MCF 10A (cell line): ENCODE measurements around the gene CAST. TPM values are rescaled to one million over a fixed set of nuclear protein-coding genes. Genes with fewer than 3 reads are reported as not detected.
A peak's percentile ranks its signal among the peaks of the same experiment; 100 is the strongest.

Experiments
- Bru-seq: library from RNA; stranded (reverse); fragments of 400-500 nt; gene quantifications from one replicate; lab custom pipeline; 2021; lab: Mats Ljungman, UMichigan
- BruChase-seq, 2 experiments: library from RNA; stranded (reverse); fragments of 400-500 nt; gene quantifications; one replicate each; lab custom pipeline; 2021; lab: Mats Ljungman, UMichigan
- BruUV-seq: library from RNA; stranded (reverse); fragments of 400-500 nt; replicated peaks from 2 replicates; lab custom pipeline; 2021; lab: Mats Ljungman, UMichigan
- CTCF ChIA-PET: fragments of 300-600 bp; sonication (Branson Sonifier 250); formaldehyde crosslinking; extraction: SDS; loops from one replicate; lab custom pipeline; 2021; ENCODE audit warnings: antibody characterized with exemption, inconsistent platforms; lab: Yijun Ruan, JAX
- POLR2A ChIA-PET: fragments of 300-600, 350-650 bp; sonication (Branson Sonifier 250); formaldehyde crosslinking; extraction: SDS; loops from one replicate; lab custom pipeline; 2020; ENCODE audit warnings: antibody characterized with exemption, inconsistent platforms; lab: Yijun Ruan, JAX
- DNase-seq: peaks from one replicate; pipeline ENCODE4 v3.0.0-alpha.2; 2018; ENCODE audit not compliant: unreplicated experiment
- H3K27ac Mint-ChIP-seq: one replicate; pipeline ENCODE4 v1.8.0; 2022; ENCODE audit warnings: mild to moderate bottlenecking, low read depth, mixed read lengths; ENCODE audit not compliant: unreplicated experiment
- H3K27me3 Mint-ChIP-seq: one replicate; pipeline ENCODE4 v1.8.0; 2022; ENCODE audit warnings: mixed read lengths; ENCODE audit not compliant: insufficient read depth, unreplicated experiment
- H3K36me3 Mint-ChIP-seq: one replicate; pipeline ENCODE4 v1.8.0; 2022; ENCODE audit warnings: mild to moderate bottlenecking, moderate library complexity, mixed read lengths; ENCODE audit not compliant: insufficient read depth, unreplicated experiment
- H3K4me1 Mint-ChIP-seq: one replicate; pipeline ENCODE4 v1.8.0; 2022; ENCODE audit warnings: mixed read lengths; ENCODE audit not compliant: insufficient read depth, unreplicated experiment
- H3K4me3 Mint-ChIP-seq: one replicate; pipeline ENCODE4 v1.8.0; 2022; ENCODE audit warnings: mild to moderate bottlenecking, moderate library complexity, mixed read lengths; ENCODE audit not compliant: unreplicated experiment
- H3K9me3 Mint-ChIP-seq: one replicate; pipeline ENCODE4 v1.8.0; 2022; ENCODE audit warnings: mixed read lengths; ENCODE audit not compliant: unreplicated experiment
- intact Hi-C: fragments of 100-400 bp; cut with micrococcal nuclease; formaldehyde crosslinking; loops from 2 replicates; pipeline ENCODE4 v1.14.1; 2022
- long read RNA-seq: library from polyadenylated mRNA; stranded (forward); transcript quantifications from one replicate; pipeline ENCODE4 v2.0.0, GENCODE V29; 2022
- total RNA-seq: library from RNA; stranded (reverse); gene quantifications from 2 replicates; pipeline ENCODE4 v1.2.3, GENCODE V29; 2022
- TF ChIP-seq, protein P1 (sequence below): fragments of 200-600 bp; IDR thresholded peaks from one replicate; pipeline ENCODE4 v1.8.0; 2022; ENCODE audit warnings: antibody characterized with exemption, mild to moderate bottlenecking; ENCODE audit not compliant: unreplicated experiment

The CAST gene, protein sequence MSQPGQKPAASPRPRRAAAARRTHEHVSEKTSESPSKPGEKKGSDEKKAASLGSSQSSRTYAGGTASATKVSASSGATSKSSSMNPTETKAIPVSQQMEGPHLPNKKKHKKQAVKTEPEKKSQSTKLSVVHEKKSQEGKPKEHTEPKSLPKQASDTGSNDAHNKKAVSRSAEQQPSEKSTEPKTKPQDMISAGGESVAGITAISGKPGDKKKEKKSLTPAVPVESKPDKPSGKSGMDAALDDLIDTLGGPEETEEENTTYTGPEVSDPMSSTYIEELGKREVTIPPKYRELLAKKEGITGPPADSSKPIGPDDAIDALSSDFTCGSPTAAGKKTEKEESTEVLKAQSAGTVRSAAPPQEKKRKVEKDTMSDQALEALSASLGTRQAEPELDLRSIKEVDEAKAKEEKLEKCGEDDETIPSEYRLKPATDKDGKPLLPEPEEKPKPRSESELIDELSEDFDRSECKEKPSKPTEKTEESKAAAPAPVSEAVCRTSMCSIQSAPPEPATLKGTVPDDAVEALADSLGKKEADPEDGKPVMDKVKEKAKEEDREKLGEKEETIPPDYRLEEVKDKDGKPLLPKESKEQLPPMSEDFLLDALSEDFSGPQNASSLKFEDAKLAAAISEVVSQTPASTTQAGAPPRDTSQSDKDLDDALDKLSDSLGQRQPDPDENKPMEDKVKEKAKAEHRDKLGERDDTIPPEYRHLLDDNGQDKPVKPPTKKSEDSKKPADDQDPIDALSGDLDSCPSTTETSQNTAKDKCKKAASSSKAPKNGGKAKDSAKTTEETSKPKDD
- total RNA-seq, result 351 and 393 TPM in 2 replicates
- percentile 95 among the genes with signal in this experiment for Bru-seq, nascent RNA
- percentile 92 among the genes with signal in this experiment for BruChase-seq, experiment 1, labeled RNA remaining after a 6-hour chase
- BruChase-seq, experiment 2, labeled RNA remaining after a 2-hour chase, result percentile 89 among the genes with signal in this experiment
- long read RNA-seq, full-length matches to known transcripts, result 100 of 873 reads
- long read RNA-seq, partial matches to known transcripts, result 249 of 873 reads
- long read RNA-seq, other reads (novel, unspliced or antisense), result 524 of 873 reads

DNA sequence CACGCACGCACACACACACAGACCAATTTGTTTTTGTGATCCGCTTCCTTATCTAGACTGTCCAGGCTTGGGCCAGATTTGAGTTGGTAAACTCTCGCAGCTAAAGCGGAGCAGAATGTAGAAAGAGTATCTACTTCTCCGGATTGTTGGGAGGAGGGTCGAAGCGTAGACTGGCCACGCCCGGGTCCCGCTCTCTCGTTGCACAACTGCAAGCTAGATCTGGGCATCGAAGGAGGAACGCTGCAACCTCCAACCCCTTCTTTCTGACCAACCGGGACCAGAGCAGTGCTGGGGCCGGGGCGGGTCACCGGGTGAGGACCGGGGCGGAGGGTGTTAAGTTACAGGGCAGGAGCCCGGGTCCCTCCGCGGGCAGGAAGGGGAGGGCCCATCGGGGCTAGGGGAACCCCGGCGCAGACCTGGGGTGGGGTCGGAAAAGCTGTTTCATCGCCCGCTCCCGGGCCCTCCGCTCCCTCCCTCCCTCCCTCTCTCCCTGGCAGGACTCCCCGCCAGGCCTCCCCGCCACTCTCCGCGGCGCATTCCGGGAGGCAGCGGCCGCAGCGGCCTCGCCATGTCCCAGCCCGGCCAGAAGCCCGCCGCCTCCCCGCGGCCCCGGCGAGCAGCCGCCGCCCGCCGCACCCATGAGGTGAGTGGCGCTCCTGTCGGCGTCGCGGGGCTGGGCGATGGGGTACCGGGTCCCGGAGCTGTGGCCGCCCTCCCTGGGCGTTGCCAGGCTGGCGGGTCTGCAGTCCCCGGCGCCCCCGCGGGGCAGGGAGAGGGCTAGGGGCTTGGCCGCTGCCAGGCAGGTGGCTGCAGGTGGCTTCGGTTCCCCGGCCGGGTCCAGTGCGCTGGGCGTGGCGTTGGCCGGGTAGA is at the start of gene CAST:
Gene CAST, plus strand, starts transcription at position 522 of the 870 bp plus-strand sequence. Its CDS starts 47 bp downstream, at position 569.
- no peaks in the 10 kb centered on the region for H3K27me3 Mint-ChIP-seq
- ChIA-PET CTCF (interaction anchor here (0.6 to 4.9 kb wide), 16 partner anchors 10 to 1258 kb away, joined by 3 to 47 read pairs (median 4); no protein-coding TSS in a partner anchor), POLR2A (interaction anchor here (0.7 to 5.3 kb wide), 31 partner anchors 8 to 801 kb away, joined by 3 to 169 read pairs (median 8); partner anchors contain the start of genes ELL2 and ERAP1)
- peak within 1 kb of the TSS; percentile 76 for H3K4me3 Mint-ChIP-seq
- no TSS peak for BruUV-seq
- intact Hi-C loops, result loop anchor here (2.0 to 5.0 kb wide), 2 partner anchors 27 to 40 kb away; no protein-coding TSS in a partner anchor
- TF ChIP-seq, protein P1, sequence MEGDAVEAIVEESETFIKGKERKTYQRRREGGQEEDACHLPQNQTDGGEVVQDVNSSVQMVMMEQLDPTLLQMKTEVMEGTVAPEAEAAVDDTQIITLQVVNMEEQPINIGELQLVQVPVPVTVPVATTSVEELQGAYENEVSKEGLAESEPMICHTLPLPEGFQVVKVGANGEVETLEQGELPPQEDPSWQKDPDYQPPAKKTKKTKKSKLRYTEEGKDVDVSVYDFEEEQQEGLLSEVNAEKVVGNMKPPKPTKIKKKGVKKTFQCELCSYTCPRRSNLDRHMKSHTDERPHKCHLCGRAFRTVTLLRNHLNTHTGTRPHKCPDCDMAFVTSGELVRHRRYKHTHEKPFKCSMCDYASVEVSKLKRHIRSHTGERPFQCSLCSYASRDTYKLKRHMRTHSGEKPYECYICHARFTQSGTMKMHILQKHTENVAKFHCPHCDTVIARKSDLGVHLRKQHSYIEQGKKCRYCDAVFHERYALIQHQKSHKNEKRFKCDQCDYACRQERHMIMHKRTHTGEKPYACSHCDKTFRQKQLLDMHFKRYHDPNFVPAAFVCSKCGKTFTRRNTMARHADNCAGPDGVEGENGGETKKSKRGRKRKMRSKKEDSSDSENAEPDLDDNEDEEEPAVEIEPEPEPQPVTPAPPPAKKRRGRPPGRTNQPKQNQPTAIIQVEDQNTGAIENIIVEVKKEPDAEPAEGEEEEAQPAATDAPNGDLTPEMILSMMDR, result no peak
- peak within 1 kb of the TSS; percentile 91 for H3K27ac Mint-ChIP-seq
- no peaks in the 10 kb centered on the region for H3K9me3 Mint-ChIP-seq
- peak; percentile 98 for DNase-seq
- H3K36me3 Mint-ChIP-seq, result peaks cover 15% of the 10 kb centered on the region
- peaks cover 24% of the 10 kb centered on the region for H3K4me1 Mint-ChIP-seq

DNA sequence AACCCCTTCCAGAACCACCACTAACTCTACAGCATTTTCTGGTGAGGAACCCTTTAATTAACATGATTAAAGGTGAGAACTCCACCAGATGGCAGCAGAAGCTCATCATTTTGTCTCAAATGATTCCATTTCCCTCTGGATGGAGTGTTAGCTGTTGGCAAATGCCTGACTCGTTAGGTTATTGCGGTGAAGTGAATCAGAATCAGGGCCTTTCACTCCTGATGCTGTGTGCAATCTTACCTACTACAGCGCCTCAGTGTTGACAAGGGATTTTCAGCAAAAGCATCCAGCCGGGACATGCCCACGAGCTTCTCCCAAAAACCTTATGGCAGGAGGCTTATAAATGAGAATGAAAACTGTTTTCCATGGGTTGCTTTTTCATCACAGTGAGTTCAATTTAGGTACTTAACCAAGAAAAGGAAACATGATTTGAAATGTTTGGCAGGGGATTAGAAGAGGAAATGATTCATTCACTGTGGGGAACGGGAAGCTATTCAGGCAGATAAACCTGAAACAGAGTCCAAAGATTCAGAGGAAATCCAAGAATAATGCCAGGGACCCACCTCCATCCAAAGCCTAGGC is 48.0 kb upstream of the CAST start:
- intact Hi-C loops, result loop anchor here (1.0 to 5.0 kb wide), 6 partner anchors 49 to 548 kb away; partner anchors contain the start of gene LNPEP
- H3K27me3 Mint-ChIP-seq, result no peaks in the 10 kb centered on the region
- peaks cover 22% of the 10 kb centered on the region for H3K4me1 Mint-ChIP-seq
- ChIA-PET CTCF (interaction anchor here (0.6 to 8.0 kb wide), 50 partner anchors 10 to 551 kb away, joined by 3 to 164 read pairs (median 4); partner anchors contain the start of genes CAST and LIX1), POLR2A (interaction anchor here (0.6 to 8.2 kb wide), 31 partner anchors 11 to 935 kb away, joined by 3 to 157 read pairs (median 5); partner anchors contain the start of gene CAST)
- H3K4me3 Mint-ChIP-seq, result peak overlapping the region; percentile 33
- peak overlapping the region; percentile 84 for H3K27ac Mint-ChIP-seq
- H3K36me3 Mint-ChIP-seq, result peaks cover 4% of the 10 kb centered on the region
- peak; percentile 95 for DNase-seq
- TF ChIP-seq, protein P1, result peak; percentile 66
- H3K9me3 Mint-ChIP-seq, result no peaks in the 10 kb centered on the region
- BruUV-seq, result no TSS peak

DNA sequence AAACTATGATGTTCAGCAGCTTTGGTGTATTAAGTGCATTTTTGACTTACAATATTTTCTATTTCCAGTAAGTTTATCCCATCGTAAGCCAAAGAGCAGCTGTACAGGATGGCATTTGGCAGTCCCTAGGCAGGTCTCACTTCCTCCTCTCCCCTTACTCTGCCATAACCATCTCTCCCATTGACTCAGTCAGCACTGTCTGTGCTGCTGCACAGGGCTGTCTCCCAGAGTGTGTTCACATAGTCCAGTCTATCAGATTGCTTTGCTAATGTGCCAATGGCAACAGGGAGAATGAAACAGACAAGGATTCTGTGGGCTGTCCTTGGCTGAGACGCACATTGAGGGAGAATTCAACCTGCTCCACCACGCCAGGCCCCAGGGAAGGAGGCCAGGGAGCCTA is 47.0 kb upstream of the CAST start:
- Mint-ChIP-seq H3K36me3 (peaks cover 4% of the 10 kb centered on the region), H3K27me3 (no peaks in the 10 kb centered on the region), H3K4me1 (peaks cover 22% of the 10 kb centered on the region), H3K9me3 (no peaks in the 10 kb centered on the region), H3K4me3 (no peak overlapping the region), H3K27ac (no peak overlapping the region)
- no TSS peak for BruUV-seq
- ChIA-PET CTCF (interaction anchor here (0.6 to 8.0 kb wide), 25 partner anchors 9 to 545 kb away, joined by 3 to 164 read pairs (median 8); partner anchors contain the start of gene CAST), POLR2A (interaction anchor here (0.7 to 8.2 kb wide), 15 partner anchors 15 to 662 kb away, joined by 3 to 157 read pairs (median 10); partner anchors contain the start of gene CAST)
- DNase-seq, result no peak
- TF ChIP-seq, protein P1, result no peak
- intact Hi-C loops, result loop anchor here (2.0 kb wide), 1 partner anchor 254 kb away; no protein-coding TSS in a partner anchor
